ENCODE measurements around the gene TCERG1L.
"Not testable (repeated sequence)": the region's sequence is repeated elsewhere in the genome, so short reads cannot be mapped to it uniquely, and the experiment has no call there.

The TCERG1L gene

GRCh38 chr10:131176907-131177306, 134.6 kb downstream of the TCERG1L start:
- no peak overlapping the region for H4K91ac ChIP-seq (ENCODE audit: low read length)
- H2BK5ac ChIP-seq (ENCODE audit: low read depth, low read length, poor library complexity, severe bottlenecking): no peak overlapping the region
- H2BK15ac ChIP-seq (ENCODE audit: low read depth, poor library complexity, severe bottlenecking): no peak overlapping the region
- H3K18ac ChIP-seq (ENCODE audit: low read depth in 1 of 2, low read length in 2 of 2): no peak overlapping the region
- no peak overlapping the region for H3K23ac ChIP-seq (ENCODE audit: low read length in 2 of 2)
- no peak overlapping the region for H2BK120ac ChIP-seq (ENCODE audit: low read depth, low read length)
- H3K9ac ChIP-seq (ENCODE audit: low read length): no peak overlapping the region
- H3K27ac ChIP-seq (ENCODE audit: low read length, poor library complexity, severe bottlenecking): no peak overlapping the region
- H2BK12ac ChIP-seq (ENCODE audit: low read length in 2 of 2): no peak overlapping the region
- no peaks in the 10 kb centered on the region for H3K36me3 ChIP-seq (ENCODE audit: control insufficient read depth in 1 of 2, insufficient read depth in 2 of 2, low read depth in 1 of 2, low read length in 2 of 2)
- DNase-seq: no peak
- H2AK5ac ChIP-seq (ENCODE audit: low read length, severe bottlenecking): no peak overlapping the region
- no peaks in the 10 kb centered on the region for H3K4me1 ChIP-seq (ENCODE audit: control insufficient read depth, insufficient read depth, low read depth, low read length)
- peaks cover 6% of the 10 kb centered on the region for H3K9me3 ChIP-seq (ENCODE audit: control insufficient read depth, low read length)
- no peaks in the 10 kb centered on the region for H3K27me3 ChIP-seq (ENCODE audit: control insufficient read depth in 1 of 2, insufficient read depth in 1 of 2, low read length in 2 of 2)
- no peak overlapping the region for H3K4ac ChIP-seq (ENCODE audit: low read depth in 1 of 2, low read length in 2 of 2)
- H3K4me2 ChIP-seq (ENCODE audit: low read length, poor library complexity, severe bottlenecking): no peak overlapping the region
- H3K4me3 ChIP-seq (ENCODE audit: insufficient read depth in 1 of 2, low read depth in 1 of 2, low read length in 2 of 2): no peak overlapping the region
- H2AFZ ChIP-seq (ENCODE audit: low read depth, low read length): no peak overlapping the region
- H3K14ac ChIP-seq (ENCODE audit: low read length in 2 of 2): no peak overlapping the region
- no peak overlapping the region for H4K8ac ChIP-seq (ENCODE audit: low read length)
- WGBS: 77% methylated on average over 8 of the region's 8 CpGs
- no peaks in the 10 kb centered on the region for H3K79me1 ChIP-seq (replicated peaks; ENCODE audit: low read length, poor library complexity, severe bottlenecking)

GRCh38 chr10:131176324-131176723, 135.2 kb downstream of the TCERG1L start:
- H4K91ac ChIP-seq (ENCODE audit: low read length); H3K27me3 ChIP-seq (ENCODE audit: control insufficient read depth in 1 of 2, insufficient read depth in 1 of 2, low read length in 2 of 2); H3K79me1 ChIP-seq (replicated peaks; ENCODE audit: low read length, poor library complexity, severe bottlenecking); H2AFZ ChIP-seq (ENCODE audit: low read depth, low read length); H3K36me3 ChIP-seq (ENCODE audit: control insufficient read depth in 1 of 2, insufficient read depth in 2 of 2, low read depth in 1 of 2, low read length in 2 of 2); H3K4me2 ChIP-seq (ENCODE audit: low read length, poor library complexity, severe bottlenecking); H2BK15ac ChIP-seq (ENCODE audit: low read depth, poor library complexity, severe bottlenecking); H4K8ac ChIP-seq (ENCODE audit: low read length); H3K4me1 ChIP-seq (ENCODE audit: control insufficient read depth, insufficient read depth, low read depth, low read length); H3K14ac ChIP-seq (ENCODE audit: low read length in 2 of 2); H2AK5ac ChIP-seq (ENCODE audit: low read length, severe bottlenecking); H3K9ac ChIP-seq (ENCODE audit: low read length); H3K18ac ChIP-seq (ENCODE audit: low read depth in 1 of 2, low read length in 2 of 2); H2BK120ac ChIP-seq (ENCODE audit: low read depth, low read length); H3K4ac ChIP-seq (ENCODE audit: low read depth in 1 of 2, low read length in 2 of 2); H2BK5ac ChIP-seq (ENCODE audit: low read depth, low read length, poor library complexity, severe bottlenecking); H2BK12ac ChIP-seq (ENCODE audit: low read length in 2 of 2); H3K23ac ChIP-seq (ENCODE audit: low read length in 2 of 2); H3K4me3 ChIP-seq (ENCODE audit: insufficient read depth in 1 of 2, low read depth in 1 of 2, low read length in 2 of 2); DNase-seq; H3K27ac ChIP-seq (ENCODE audit: low read length, poor library complexity, severe bottlenecking); H3K9me3 ChIP-seq (ENCODE audit: control insufficient read depth, low read length): not testable (repeated sequence)
- WGBS: 76% methylated on average over 7 of the region's 7 CpGs

- H3K4me3 ChIP-seq (ENCODE audit: insufficient read depth in 1 of 2, low read depth in 1 of 2, low read length in 2 of 2): no peak overlapping the region
- H3K4me1 ChIP-seq (ENCODE audit: control insufficient read depth, insufficient read depth, low read depth, low read length): no peaks in the 10 kb centered on the region
- H3K79me1 ChIP-seq (replicated peaks; ENCODE audit: low read length, poor library complexity, severe bottlenecking): no peaks in the 10 kb centered on the region
- no peak overlapping the region for H2BK5ac ChIP-seq (ENCODE audit: low read depth, low read length, poor library complexity, severe bottlenecking)
- H3K4ac ChIP-seq (ENCODE audit: low read depth in 1 of 2, low read length in 2 of 2): no peak overlapping the region
- H2AK5ac ChIP-seq (ENCODE audit: low read length, severe bottlenecking): no peak overlapping the region
- no peaks in the 10 kb centered on the region for H3K27me3 ChIP-seq (ENCODE audit: control insufficient read depth in 1 of 2, insufficient read depth in 1 of 2, low read length in 2 of 2)
- no peak overlapping the region for H3K23ac ChIP-seq (ENCODE audit: low read length in 2 of 2)
- H2BK12ac ChIP-seq (ENCODE audit: low read length in 2 of 2): no peak overlapping the region
- peaks cover 6% of the 10 kb centered on the region for H3K9me3 ChIP-seq (ENCODE audit: control insufficient read depth, low read length)
- no peak overlapping the region for H2BK120ac ChIP-seq (ENCODE audit: low read depth, low read length)
- H4K8ac ChIP-seq (ENCODE audit: low read length): no peak overlapping the region
- no peak overlapping the region for H2BK15ac ChIP-seq (ENCODE audit: low read depth, poor library complexity, severe bottlenecking)
- no peak overlapping the region for H3K18ac ChIP-seq (ENCODE audit: low read depth in 1 of 2, low read length in 2 of 2)
- no peak overlapping the region for H2AFZ ChIP-seq (ENCODE audit: low read depth, low read length)
- H3K9ac ChIP-seq (ENCODE audit: low read length): no peak overlapping the region
- H3K4me2 ChIP-seq (ENCODE audit: low read length, poor library complexity, severe bottlenecking): no peak overlapping the region
- no peak overlapping the region for H4K91ac ChIP-seq (ENCODE audit: low read length)
- H3K27ac ChIP-seq (ENCODE audit: low read length, poor library complexity, severe bottlenecking): no peak overlapping the region
- DNase-seq: no peak
- no peaks in the 10 kb centered on the region for H3K36me3 ChIP-seq (ENCODE audit: control insufficient read depth in 1 of 2, insufficient read depth in 2 of 2, low read depth in 1 of 2, low read length in 2 of 2)
- WGBS: 93% methylated on average over 13 of the region's 13 CpGs
- H3K14ac ChIP-seq (ENCODE audit: low read length in 2 of 2): no peak overlapping the region
Measured at GRCh38 chr10:131175891-131176290, 135.6 kb downstream of the TCERG1L start.

- Histone ChIP-seq H4K91ac (ENCODE audit: low read length) (no peak overlapping the region), H4K8ac (ENCODE audit: low read length) (no peak overlapping the region), H3K36me3 (ENCODE audit: control insufficient read depth in 1 of 2, insufficient read depth in 2 of 2, low read depth in 1 of 2, low read length in 2 of 2) (no peaks in the 10 kb centered on the region), H3K79me1 (replicated peaks; ENCODE audit: low read length, poor library complexity, severe bottlenecking) (no peaks in the 10 kb centered on the region), H3K4me1 (ENCODE audit: control insufficient read depth, insufficient read depth, low read depth, low read length) (no peaks in the 10 kb centered on the region), H3K27me3 (ENCODE audit: control insufficient read depth in 1 of 2, insufficient read depth in 1 of 2, low read length in 2 of 2) (no peaks in the 10 kb centered on the region), H2AK5ac (ENCODE audit: low read length, severe bottlenecking) (no peak overlapping the region), H2AFZ (ENCODE audit: low read depth, low read length) (no peak overlapping the region), H2BK15ac (ENCODE audit: low read depth, poor library complexity, severe bottlenecking) (no peak overlapping the region), H2BK5ac (ENCODE audit: low read depth, low read length, poor library complexity, severe bottlenecking) (no peak overlapping the region), H2BK120ac (ENCODE audit: low read depth, low read length) (no peak overlapping the region), H3K23ac (ENCODE audit: low read length in 2 of 2) (no peak overlapping the region), H2BK12ac (ENCODE audit: low read length in 2 of 2) (no peak overlapping the region), H3K9ac (ENCODE audit: low read length) (no peak overlapping the region), H3K4ac (ENCODE audit: low read depth in 1 of 2, low read length in 2 of 2) (no peak overlapping the region), H3K4me3 (ENCODE audit: insufficient read depth in 1 of 2, low read depth in 1 of 2, low read length in 2 of 2) (no peak overlapping the region), H3K9me3 (ENCODE audit: control insufficient read depth, low read length) (peaks cover 6% of the 10 kb centered on the region), H3K4me2 (ENCODE audit: low read length, poor library complexity, severe bottlenecking) (no peak overlapping the region), H3K14ac (ENCODE audit: low read length in 2 of 2) (no peak overlapping the region), H3K18ac (ENCODE audit: low read depth in 1 of 2, low read length in 2 of 2) (no peak overlapping the region), H3K27ac (ENCODE audit: low read length, poor library complexity, severe bottlenecking) (no peak overlapping the region)
- 74% methylated on average over 15 of the region's 15 CpGs for WGBS
- no peak for DNase-seq
Measured at GRCh38 chr10:131174651-131175540, 136.6 kb downstream of the TCERG1L start.

All from mesenchymal stem cell (in vitro differentiated cells and primary cell).